ENCODE measurements around the gene LLGL2.
"Not testable (repeated sequence)": the region's sequence is repeated elsewhere in the genome, so short reads cannot be mapped to it uniquely, and the experiment has no call there.

Gene LLGL2

GRCh38 chr17:75571197-75571884 lies 45.8 kb downstream of the LLGL2 start:
- DNase-seq = no peak

GRCh38 chr17:75571885-75572215 lies 46.4 kb downstream of the LLGL2 start:
- DNase-seq = no peak

GRCh38 chr17:75572713-75573539 lies 47.4 kb downstream of the LLGL2 start:
- no peak for DNase-seq

- no peak for DNase-seq
These were observed 48.1 kb downstream of the LLGL2 start for GRCh38 chr17:75573540-75573957.

GRCh38 chr17:75573994-75574393 lies 48.5 kb downstream of the LLGL2 start:
- DNase-seq = no peak

GRCh38 chr17:75574404-75575036 lies 49.0 kb downstream of the LLGL2 start:
- no peak for DNase-seq

GRCh38 chr17:75575197-75575596 lies 49.7 kb downstream of the LLGL2 start:
- no peak for DNase-seq

- DNase-seq = no peak
These were observed 50.2 kb downstream of the LLGL2 start for GRCh38 chr17:75575728-75576127.

GRCh38 chr17:75576661-75577060 lies 51.2 kb downstream of the LLGL2 start:
- no peak for DNase-seq

- DNase-seq = peak; percentile 37
These were observed 55.7 kb downstream of the LLGL2 start for GRCh38 chr17:75581121-75581725.

- not testable (repeated sequence) for DNase-seq
These were observed 57.7 kb downstream of the LLGL2 start for GRCh38 chr17:75583197-75583596.

GRCh38 chr17:75584849-75585175 lies 59.3 kb downstream of the LLGL2 start:
- DNase-seq = no peak

- DNase-seq = peak; percentile 53
These were observed 62.4 kb downstream of the LLGL2 start, which contains the start of gene MYO15B for GRCh38 chr17:75587675-75588595. Gene MYO15B, plus strand, starts transcription at chr17:75587800. Its CDS starts 258 bp downstream, at chr17:75588058.

- no peak for DNase-seq
These were observed 63.1 kb downstream of the LLGL2 start for GRCh38 chr17:75588596-75589011.

GRCh38 chr17:75589012-75589918 lies 63.8 kb downstream of the LLGL2 start:
- DNase-seq = peak; percentile 96

- no peak for DNase-seq
These were observed 64.4 kb downstream of the LLGL2 start for GRCh38 chr17:75589919-75590303.

GRCh38 chr17:75590314-75590761 lies 64.8 kb downstream of the LLGL2 start:
- no peak for DNase-seq

GRCh38 chr17:75590849-75591721 lies 65.6 kb downstream of the LLGL2 start:
- no peak for DNase-seq

- DNase-seq = no peak
These were observed 66.3 kb downstream of the LLGL2 start for GRCh38 chr17:75591722-75592302.

All from activated CD4-positive, alpha-beta T cell treated with anti-CD3 and anti-CD28 coated beads, Interleukin-2, amount 50 U/mL, for 1 hour (primary cell).